GM21717 (cell line): ENCODE results near the gene PPP6R3.

Source experiments
- ATAC-seq: cut with Tn5 transposase; IDR thresholded peaks from one replicate; pipeline ENCODE4 v1.9.1; 2021; ENCODE audit warnings: mild to moderate bottlenecking, moderate library complexity; ENCODE audit not compliant: unreplicated experiment

The PPP6R3 gene, protein sequence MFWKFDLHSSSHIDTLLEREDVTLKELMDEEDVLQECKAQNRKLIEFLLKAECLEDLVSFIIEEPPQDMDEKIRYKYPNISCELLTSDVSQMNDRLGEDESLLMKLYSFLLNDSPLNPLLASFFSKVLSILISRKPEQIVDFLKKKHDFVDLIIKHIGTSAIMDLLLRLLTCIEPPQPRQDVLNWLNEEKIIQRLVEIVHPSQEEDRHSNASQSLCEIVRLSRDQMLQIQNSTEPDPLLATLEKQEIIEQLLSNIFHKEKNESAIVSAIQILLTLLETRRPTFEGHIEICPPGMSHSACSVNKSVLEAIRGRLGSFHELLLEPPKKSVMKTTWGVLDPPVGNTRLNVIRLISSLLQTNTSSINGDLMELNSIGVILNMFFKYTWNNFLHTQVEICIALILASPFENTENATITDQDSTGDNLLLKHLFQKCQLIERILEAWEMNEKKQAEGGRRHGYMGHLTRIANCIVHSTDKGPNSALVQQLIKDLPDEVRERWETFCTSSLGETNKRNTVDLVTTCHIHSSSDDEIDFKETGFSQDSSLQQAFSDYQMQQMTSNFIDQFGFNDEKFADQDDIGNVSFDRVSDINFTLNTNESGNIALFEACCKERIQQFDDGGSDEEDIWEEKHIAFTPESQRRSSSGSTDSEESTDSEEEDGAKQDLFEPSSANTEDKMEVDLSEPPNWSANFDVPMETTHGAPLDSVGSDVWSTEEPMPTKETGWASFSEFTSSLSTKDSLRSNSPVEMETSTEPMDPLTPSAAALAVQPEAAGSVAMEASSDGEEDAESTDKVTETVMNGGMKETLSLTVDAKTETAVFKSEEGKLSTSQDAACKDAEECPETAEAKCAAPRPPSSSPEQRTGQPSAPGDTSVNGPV

GRCh38 chr11:68460741-68461574 is at the start of gene PPP6R3:
PPP6R3 (plus strand) TSS chr11:68460752; CDS start chr11:68537665, 76,913 bp downstream.
- peak; percentile 32 for ATAC-seq

DNA sequence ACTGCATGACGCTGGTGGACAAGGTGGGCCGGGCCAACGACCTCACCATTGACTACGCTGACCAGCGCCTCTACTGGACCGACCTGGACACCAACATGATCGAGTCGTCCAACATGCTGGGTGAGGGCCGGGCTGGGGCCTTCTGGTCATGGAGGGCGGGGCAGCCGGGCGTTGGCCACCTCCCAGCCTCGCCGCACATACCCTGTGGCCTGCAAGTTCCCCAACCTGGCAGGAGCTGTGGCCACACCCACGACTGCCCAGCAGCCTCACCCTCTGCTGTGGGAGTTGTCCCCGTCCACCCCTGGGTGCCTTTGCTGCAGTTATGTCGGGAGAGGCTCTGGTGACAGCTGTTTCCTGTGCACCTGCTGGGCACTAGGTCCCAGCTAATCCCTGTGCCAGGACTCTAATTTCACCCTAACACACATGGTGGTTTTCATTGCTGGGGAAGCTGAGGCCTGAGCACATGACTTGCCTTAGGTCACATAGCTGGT is 49.0 kb upstream of the PPP6R3 start:
- no peak for ATAC-seq

GRCh38 chr11:68412593-68413475 is 47.7 kb upstream of the PPP6R3 start:
- ATAC-seq = no peak

DNA sequence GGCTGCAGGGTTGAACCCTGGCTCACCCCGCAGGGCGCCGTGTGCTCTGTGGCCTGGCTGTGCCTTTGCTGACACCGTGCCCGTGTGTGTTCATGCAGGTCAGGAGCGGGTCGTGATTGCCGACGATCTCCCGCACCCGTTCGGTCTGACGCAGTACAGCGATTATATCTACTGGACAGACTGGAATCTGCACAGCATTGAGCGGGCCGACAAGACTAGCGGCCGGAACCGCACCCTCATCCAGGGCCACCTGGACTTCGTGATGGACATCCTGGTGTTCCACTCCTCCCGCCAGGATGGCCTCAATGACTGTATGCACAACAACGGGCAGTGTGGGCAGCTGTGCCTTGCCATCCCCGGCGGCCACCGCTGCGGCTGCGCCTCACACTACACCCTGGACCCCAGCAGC is 47.0 kb upstream of the PPP6R3 start:
- no peak for ATAC-seq

DNA sequence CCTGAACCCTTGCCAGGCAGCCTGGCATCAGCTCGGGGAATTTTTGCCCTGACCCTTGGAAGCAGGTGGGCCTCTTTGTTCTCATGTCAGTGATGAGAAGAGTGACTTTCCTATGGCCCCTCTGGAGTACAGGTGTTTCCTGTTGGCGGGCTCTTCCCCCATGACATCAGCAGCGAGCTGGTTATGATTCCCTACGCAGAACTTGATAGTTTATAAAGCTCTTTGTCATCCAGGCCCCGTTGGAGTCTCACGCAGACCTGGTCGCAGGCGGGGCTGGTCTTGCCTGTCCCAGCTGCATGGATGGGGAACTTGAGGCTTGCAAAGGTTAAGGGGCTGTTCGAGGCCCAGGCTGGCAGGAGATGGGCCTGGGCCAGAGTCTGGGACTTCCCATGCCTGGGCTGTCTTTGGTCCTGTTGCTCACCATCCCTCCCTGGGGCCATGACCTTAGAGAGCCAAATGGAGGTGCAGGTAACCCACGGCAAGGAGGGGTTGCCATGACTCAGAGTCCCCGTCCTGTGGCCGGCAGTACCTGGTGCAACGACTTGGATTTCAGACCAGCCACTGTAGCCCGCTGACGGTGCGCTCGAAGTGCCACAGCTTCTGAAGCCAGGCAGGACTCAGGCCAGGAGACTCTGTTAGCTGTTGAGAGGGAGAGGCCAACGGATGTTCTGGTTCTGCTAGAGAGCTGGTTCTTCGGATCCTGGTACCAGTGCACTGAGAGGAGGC is 45.9 kb upstream of the PPP6R3 start:
- ATAC-seq = no peak

DNA sequence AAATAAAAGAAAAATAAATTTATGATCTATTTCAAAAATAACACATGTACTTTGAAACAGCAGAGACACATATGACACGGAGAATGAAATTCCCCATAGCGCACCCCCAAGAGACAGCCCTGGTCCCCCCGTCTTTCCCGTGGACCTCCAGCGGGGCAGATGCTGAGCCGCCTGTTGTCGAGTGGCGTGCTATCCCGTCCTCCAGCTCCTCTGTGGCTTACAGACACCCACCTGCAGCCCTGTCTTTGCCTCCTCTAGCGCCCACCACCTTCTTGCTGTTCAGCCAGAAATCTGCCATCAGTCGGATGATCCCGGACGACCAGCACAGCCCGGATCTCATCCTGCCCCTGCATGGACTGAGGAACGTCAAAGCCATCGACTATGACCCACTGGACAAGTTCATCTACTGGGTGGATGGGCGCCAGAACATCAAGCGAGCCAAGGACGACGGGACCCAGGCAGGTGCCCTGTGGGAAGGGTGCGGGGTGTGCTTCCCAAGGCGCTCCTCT is 44.4 kb upstream of the PPP6R3 start:
- no peak for ATAC-seq

DNA sequence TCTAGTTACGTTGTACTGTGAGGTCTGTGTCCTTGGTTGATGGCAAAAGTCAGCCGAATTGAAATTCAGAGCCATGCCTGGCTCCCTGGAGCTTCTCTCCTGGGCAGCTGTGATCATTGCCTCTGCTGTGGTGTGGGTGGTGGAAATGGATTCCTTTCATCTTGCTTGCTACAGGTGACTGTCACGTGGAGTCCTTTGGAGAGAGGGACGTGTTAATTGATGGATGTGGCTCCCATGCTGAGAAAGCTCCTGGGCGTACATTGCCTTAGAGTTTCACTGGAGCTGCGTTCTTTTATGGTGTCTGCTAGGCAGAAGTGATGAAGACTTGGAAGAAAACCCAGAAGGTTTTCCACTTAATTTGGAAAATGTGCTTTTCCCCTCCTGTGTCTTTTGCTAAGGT is 41.9 kb upstream of the PPP6R3 start:
- no peak for ATAC-seq

- no peak for ATAC-seq
These were observed 40.4 kb upstream of the PPP6R3 start for GRCh38 chr11:68420171-68420570.

DNA sequence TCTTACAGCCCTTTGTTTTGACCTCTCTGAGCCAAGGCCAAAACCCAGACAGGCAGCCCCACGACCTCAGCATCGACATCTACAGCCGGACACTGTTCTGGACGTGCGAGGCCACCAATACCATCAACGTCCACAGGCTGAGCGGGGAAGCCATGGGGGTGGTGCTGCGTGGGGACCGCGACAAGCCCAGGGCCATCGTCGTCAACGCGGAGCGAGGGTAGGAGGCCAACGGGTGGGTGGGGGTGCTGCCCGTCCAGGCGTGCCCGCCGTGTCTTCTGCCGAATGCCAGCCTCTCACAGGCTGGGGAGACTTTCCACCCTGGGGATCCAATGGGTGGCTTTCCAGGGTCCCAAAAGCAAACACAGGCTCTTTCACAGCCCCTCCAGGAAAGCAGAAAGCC is 37.1 kb upstream of the PPP6R3 start:
- ATAC-seq = no peak

- ATAC-seq = no peak
These were observed 36.4 kb upstream of the PPP6R3 start for GRCh38 chr11:68424101-68424632.

- no peak for ATAC-seq
These were observed 35.3 kb upstream of the PPP6R3 start for GRCh38 chr11:68424981-68425865.

DNA sequence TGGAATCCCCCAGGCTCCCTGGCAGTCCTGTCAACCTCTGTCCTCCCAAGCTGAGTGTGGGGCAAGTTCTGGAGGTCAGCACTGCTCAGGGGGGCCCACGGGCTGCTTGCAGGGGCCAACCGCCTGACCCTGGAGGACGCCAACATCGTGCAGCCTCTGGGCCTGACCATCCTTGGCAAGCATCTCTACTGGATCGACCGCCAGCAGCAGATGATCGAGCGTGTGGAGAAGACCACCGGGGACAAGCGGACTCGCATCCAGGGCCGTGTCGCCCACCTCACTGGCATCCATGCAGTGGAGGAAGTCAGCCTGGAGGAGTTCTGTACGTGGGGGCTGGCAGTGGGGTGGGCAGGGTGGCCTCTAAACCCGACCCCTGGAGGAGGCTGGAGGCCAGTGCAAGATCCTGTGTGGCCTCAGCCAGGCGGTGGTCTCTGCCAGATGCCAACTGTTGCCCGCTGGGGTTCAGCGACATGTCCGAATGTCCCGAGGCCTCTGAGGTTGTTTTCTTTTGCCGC is 34.6 kb upstream of the PPP6R3 start:
- ATAC-seq = no peak

DNA sequence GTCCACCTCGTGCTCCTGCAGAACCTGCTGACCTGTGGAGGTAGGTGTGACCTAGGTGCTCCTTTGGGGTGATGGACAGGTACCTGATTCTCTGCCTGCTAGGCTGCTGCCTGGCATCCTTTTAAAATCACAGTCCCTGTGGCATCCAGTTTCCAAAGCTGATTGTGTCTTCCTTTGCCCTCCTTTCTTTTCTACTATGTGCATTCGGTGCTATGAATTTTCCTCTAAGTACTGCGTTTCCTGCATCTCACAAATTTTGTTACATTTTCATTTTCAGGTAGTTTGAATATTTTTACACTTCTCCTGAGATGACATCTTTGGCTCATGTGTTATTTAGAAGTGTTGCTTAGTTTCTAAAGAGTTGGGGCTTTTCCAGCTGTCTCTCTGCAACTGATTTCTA is 30.9 kb upstream of the PPP6R3 start:
- no peak for ATAC-seq

- ATAC-seq = no peak
These were observed 30.2 kb upstream of the PPP6R3 start for GRCh38 chr11:68430384-68430783.

GRCh38 chr11:68430801-68431200 is 29.8 kb upstream of the PPP6R3 start:
- ATAC-seq = no peak

DNA sequence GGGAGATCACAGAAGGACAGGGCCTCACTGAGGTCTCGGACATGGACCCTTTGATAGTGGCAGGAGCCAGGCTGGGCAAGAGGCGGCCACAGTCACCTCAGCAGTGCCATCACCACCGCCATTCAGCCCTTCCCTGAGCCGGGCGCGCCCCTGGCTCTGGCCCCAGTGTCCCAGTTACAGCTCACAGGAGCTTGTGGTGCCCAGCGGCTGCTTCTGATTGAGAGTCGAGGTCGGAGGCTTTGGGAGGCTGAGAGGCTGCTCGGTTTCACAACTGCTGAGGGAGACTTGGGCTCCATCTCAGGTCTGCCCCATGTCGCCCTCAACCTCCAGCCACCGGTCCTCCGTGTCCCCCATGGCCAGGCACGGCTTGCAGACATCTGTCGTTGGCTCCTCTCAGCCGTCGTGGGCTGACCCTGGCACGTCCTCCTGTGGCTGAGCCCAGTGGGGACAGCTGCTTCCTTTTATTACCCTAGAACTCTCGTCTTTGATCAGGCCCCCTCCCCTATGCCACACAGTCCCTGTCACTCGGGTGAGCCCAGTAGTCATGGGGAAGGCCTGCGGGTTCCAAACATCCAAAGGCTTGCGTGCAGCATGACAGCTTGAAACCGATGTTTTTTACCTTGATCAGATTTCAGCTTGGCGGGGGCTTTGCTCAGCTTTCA is 28.4 kb upstream of the PPP6R3 start:
- no peak for ATAC-seq

DNA sequence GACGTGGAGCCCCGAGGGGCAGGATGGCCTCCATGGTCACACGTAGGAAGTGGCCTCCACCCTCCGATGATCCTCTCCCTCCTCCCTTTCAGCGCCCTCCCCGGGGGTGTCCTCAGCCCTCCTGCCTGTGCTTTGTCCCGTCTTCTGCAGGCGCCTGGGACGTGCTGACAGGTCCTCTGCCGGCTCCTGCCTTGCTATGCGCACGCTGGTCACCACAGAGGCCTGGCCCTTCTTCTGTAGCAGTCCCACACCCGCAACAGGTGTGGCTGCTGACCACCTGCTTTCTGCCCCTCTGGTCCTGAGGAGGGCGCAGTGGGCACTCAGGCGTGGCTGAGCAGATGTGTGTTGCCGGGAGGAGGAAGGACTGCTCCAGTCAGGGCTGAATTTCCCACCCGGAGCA is 27.7 kb upstream of the PPP6R3 start:
- no peak for ATAC-seq
